Heart left ventricle (tissue), 16 donors: ENCODE measurements around the gene CDHR5. TPM values are rescaled to one million over a fixed set of nuclear protein-coding genes. Genes with fewer than 3 reads are reported as not detected.

ENCODE experiments used
- ATAC-seq, 4 donors: fragments of 200-7000 bp; cut with Tn5 transposase; one replicate each; pipeline ENCODE4 v1.9.1; 2020 to 2022; ENCODE audit warnings: moderate library complexity in 4 of 4, mild to moderate bottlenecking in 3 of 4, moderate number of reproducible peaks in 1 of 4
- DNase-seq, 5 donors: peaks; one replicate each; pipeline ENCODE4 v3.0.0-alpha.2; 2020
- H3K27ac ChIP-seq, 12 donors: fragments of 200-600 bp; sonication (generic) in 4 of 12; one replicate each; pipeline versions ENCODE4 v1.5.0 to v1.8.0; 2016 to 2022; ENCODE audit warnings: mild to moderate bottlenecking in 2 of 12
- H3K27me3 ChIP-seq, 9 donors: fragments of 200-600 bp; sonication (generic) in 2 of 9; one replicate each; pipeline versions ENCODE4 v1.5.1 to v1.8.0; 2016 to 2022; ENCODE audit warnings: mild to moderate bottlenecking in 3 of 9
- H3K36me3 ChIP-seq, 9 donors: fragments of 200-600 bp; sonication (generic) in 2 of 9; one replicate each; pipeline versions ENCODE4 v1.5.0 to v1.8.0; 2018 to 2022; ENCODE audit warnings: mild to moderate bottlenecking in 2 of 9
- H3K4me1 ChIP-seq, 12 donors: fragments of 200-600 bp; sonication (generic) in 4 of 12; one replicate each; pipeline versions ENCODE4 v1.5.0 to v1.8.0; 2016 to 2022; ENCODE audit warnings: mild to moderate bottlenecking in 3 of 12
- H3K4me3 ChIP-seq, 12 donors: fragments of 200-600 bp; sonication (generic) in 4 of 12; one replicate each; pipeline versions ENCODE4 v1.5.0 to v1.8.0; 2017 to 2022; ENCODE audit warnings: mild to moderate bottlenecking in 9 of 12, moderate library complexity in 4 of 12
- H3K9me3 ChIP-seq, 12 donors: fragments of 200-600 bp; sonication (generic) in 4 of 12; one replicate each; pipeline versions ENCODE4 v1.5.0 to v1.8.0; 2016 to 2022; ENCODE audit warnings: mild to moderate bottlenecking in 1 of 12
- CTCF ChIP-seq, 12 donors: fragments of 200-600 bp; sonication (generic) in 4 of 12; IDR thresholded peaks; one replicate each; pipeline versions ENCODE4 v1.5.0 to v1.8.0; 2018 to 2022; ENCODE audit warnings: antibody characterized with exemption in 12 of 12, mild to moderate bottlenecking in 5 of 12
- POLR2A ChIP-seq, 2 donors: fragments of 450-650 bp; IDR thresholded peaks; one replicate each; pipeline ENCODE4 v1.6.1; 2017; ENCODE audit warnings: antibody characterized with exemption in 2 of 2, mild to moderate bottlenecking in 2 of 2, moderate library complexity in 2 of 2
- WGBS, 4 donors: extraction: QIAGEN DNeasy Blood & Tissue Kit in 2 of 4; methylation state at CpG; one replicate each; pipeline versions ENCODE4 v1.1.5 to v1.1.7; 2013 to 2018; 5-methylcytosine and 5-hydroxymethylcytosine counted together
- intact Hi-C, 10 donors: fragments of 100-400 bp; cut with DNase I; formaldehyde crosslinking; loops; one replicate each; pipeline versions ENCODE4 v1.11.1 to v1.14.2; 2022
- polyA plus RNA-seq, 2 donors: library from polyadenylated mRNA; stranded (reverse); fragments of 200-250 nt; gene quantifications; one replicate each; pipeline ENCODE4 v1.2.3, GENCODE V29; 2013
- total RNA-seq, 9 donors: library from RNA; depleted of rRNA in 2 of 9; stranded (reverse); fragments of >200 nt in 2 of 9; fragmentation: NEBNext Ultra II Directional in 3 of 9; extraction: Animal tissue kit (Norgen Biotek cat#: 25700) in 3 of 9; gene quantifications; one replicate each; pipeline versions ENCODE4 v1.1.0 to v1.2.4, GENCODE V29; 2016 to 2023
- donor health status: ischemic (EF 13 %, LVEDD 7.1; RV severe dilation, severe dysfunction).
- donor health status: healthy with polysubstance abuse.
- donor health status: DM: no; HTN: yes; CAD: no.
- donor health status: DM: no; HTN: no; CAD: no.
- donor health status: ischemic (EF 25% LVEDD 6.9; RV normal size, moderate dysfunction).
- donor health status: ischemic (EF 25% LVEDD 5.7; RV mildly dilated, moderate dysfunction).
- donor health status: healthy.
- donor health status: DM: yes; HTN: yes; CAD: no.
- donor health status: ischemic (EF 35%, LVEDD 5.7; RV mildly dilated, moderate dysfunction).
- donor health status: nonischemic (EF 11% LVEDD 7.7; RV severe dilation, severe dysfunction).
- donor health status: DM: yes; HTN: yes; CAD: no.
- donor health status: PGD.
- donor health status: ischemic (EF 29% LVEDD 5.4; RV normal size, mild dysfunction).
- donor health status: nonischemic (EF 23%, LVEDD 6.1; RV moderate dilation, normal function).

CDHR5 gene
- total and polyA plus RNA-seq, 11 donors: 0.07 TPM; not detected in 10

- Histone ChIP-seq H3K36me3 (peaks cover 6 to 99% (median 98%) of the 10 kb centered on the region in 9 donors), H3K9me3 (no peaks in the 10 kb centered on the region), H3K27me3 (no peaks in the 10 kb centered on the region), H3K27ac (peak overlapping the region in 1 of 12 donors; percentile 52), H3K4me3 (no peak overlapping the region), H3K4me1 (peaks cover 0 to 21% (median 4%) of the 10 kb centered on the region in 12 donors)
- DNase-seq: no peak
- no peak for ATAC-seq
- intact Hi-C loops: no loop called here
- 91 to 94% (median 93%) methylated on average over 5 to 35 of the region's 35 CpGs for WGBS, 4 donors
- no peak for TF ChIP-seq CTCF (IDR thresholded peaks at IDR 0.05)
- no peak for TF ChIP-seq POLR2A (IDR thresholded peaks at IDR 0.05)
These were observed 17.6 kb downstream of the CDHR5 start for GRCh38 chr11:607020-607780.

GRCh38 chr11:606245-606644 is 18.5 kb downstream of the CDHR5 start:
- ATAC-seq (peak; percentile 90 to 95 (median 92)), DNase-seq (peak; percentile 71 to 89 (median 81))
- Histone ChIP-seq H3K4me3 (no peak overlapping the region), H3K27me3 (no peaks in the 10 kb centered on the region), H3K9me3 (no peaks in the 10 kb centered on the region), H3K4me1 (peaks cover 0 to 21% (median 4%) of the 10 kb centered on the region in 12 donors), H3K27ac (peak overlapping the region in 9 of 12 donors; percentile 39 to 65 (median 52)), H3K36me3 (peaks cover 4 to 99% (median 98%) of the 10 kb centered on the region in 9 donors)
- TF ChIP-seq CTCF (IDR thresholded peaks at IDR 0.05) (no peak), POLR2A (IDR thresholded peaks at IDR 0.05) (no peak)
- intact Hi-C loops: no loop called here
- WGBS, 4 donors: 51 to 64% (median 53%) methylated on average over 7 to 19 of the region's 19 CpGs

GRCh38 chr11:605286-606129 is 19.2 kb downstream of the CDHR5 start:
- 86 to 94% (median 92%) methylated on average over 26 to 33 of the region's 33 CpGs for WGBS, 4 donors
- no peak for DNase-seq
- TF ChIP-seq POLR2A (IDR thresholded peaks at IDR 0.05) (no peak), CTCF (IDR thresholded peaks at IDR 0.05) (no peak)
- Histone ChIP-seq H3K4me3 (no peak overlapping the region), H3K4me1 (peaks cover 0 to 21% (median 4%) of the 10 kb centered on the region in 12 donors), H3K9me3 (no peaks in the 10 kb centered on the region), H3K27me3 (no peaks in the 10 kb centered on the region), H3K27ac (peak overlapping the region in 9 of 12 donors; percentile 39 to 65 (median 52)), H3K36me3 (peaks cover 3 to 99% (median 98%) of the 10 kb centered on the region in 9 donors)
- intact Hi-C loops: no loop called here
- peak in 1 of 4 donors; percentile 2 for ATAC-seq

GRCh38 chr11:603154-603553 is 21.6 kb downstream of the CDHR5 start:
- ATAC-seq (no peak), DNase-seq (no peak)
- H3K4me1 ChIP-seq: peaks cover 0 to 12% (median 2%) of the 10 kb centered on the region in 12 donors
- peaks cover 3 to 100% (median 99%) of the 10 kb centered on the region in 9 donors for H3K36me3 ChIP-seq
- 89 to 93% (median 91%) methylated on average over 13 of the region's 13 CpGs for WGBS, 4 donors
- H3K9me3 ChIP-seq: no peaks in the 10 kb centered on the region
- H3K27me3 ChIP-seq: no peaks in the 10 kb centered on the region
- intact Hi-C loops: no loop called here
- TF ChIP-seq CTCF (IDR thresholded peaks at IDR 0.05) (no peak), POLR2A (IDR thresholded peaks at IDR 0.05) (no peak)
- no peak overlapping the region for H3K4me3 ChIP-seq
- H3K27ac ChIP-seq: no peak overlapping the region
